ENCODE data around the gene RASL10A.

RASL10A gene

GRCh38 chr22:29298641-29299040 is 16.9 kb downstream of the RASL10A start:
- Histone ChIP-seq H3K36me3 (ENCODE audit: insufficient read depth, low read depth, low read length) (peaks cover 74% of the 10 kb centered on the region), H3K4me3 (ENCODE audit: low read length) (no peak overlapping the region), H3K27ac (ENCODE audit: low read length) (no peak overlapping the region), H3K27me3 (ENCODE audit: insufficient read depth, low read length) (no peaks in the 10 kb centered on the region), H3K4me1 (ENCODE audit: insufficient read depth, low read length) (no peaks in the 10 kb centered on the region), H3K9ac (ENCODE audit: low read depth, low read length) (no peak overlapping the region), H3K9me3 (ENCODE audit: insufficient read depth, low read depth, low read length) (no peaks in the 10 kb centered on the region)

GRCh38 chr22:29292379-29292778 is 23.1 kb downstream of the RASL10A start:
- Histone ChIP-seq H3K4me1 (ENCODE audit: insufficient read depth, low read length) (no peaks in the 10 kb centered on the region), H3K9ac (ENCODE audit: low read depth, low read length) (no peak overlapping the region)

GRCh38 chr22:29291215-29291614 is 24.3 kb downstream of the RASL10A start:
- Histone ChIP-seq H3K4me1 (ENCODE audit: insufficient read depth, low read length) (no peaks in the 10 kb centered on the region), H3K4me3 (ENCODE audit: low read length) (no peak overlapping the region), H3K36me3 (ENCODE audit: insufficient read depth, low read depth, low read length) (peaks cover 100% of the 10 kb centered on the region), H3K27me3 (ENCODE audit: insufficient read depth, low read length) (no peaks in the 10 kb centered on the region), H3K9me3 (ENCODE audit: insufficient read depth, low read depth, low read length) (no peaks in the 10 kb centered on the region), H3K27ac (ENCODE audit: low read length) (no peak overlapping the region), H3K9ac (ENCODE audit: low read depth, low read length) (no peak overlapping the region)

More at GRCh38 chr22:29292379-29292778, 23.1 kb downstream of the RASL10A start:
- H3K4me3 ChIP-seq (ENCODE audit: low read length): no peak overlapping the region
- no peaks in the 10 kb centered on the region for H3K27me3 ChIP-seq (ENCODE audit: insufficient read depth, low read length)
- H3K9me3 ChIP-seq (ENCODE audit: insufficient read depth, low read depth, low read length): no peaks in the 10 kb centered on the region
- H3K27ac ChIP-seq (ENCODE audit: low read length): no peak overlapping the region
- H3K36me3 ChIP-seq (ENCODE audit: insufficient read depth, low read depth, low read length): peaks cover 100% of the 10 kb centered on the region

- no peak overlapping the region for H3K27ac ChIP-seq (ENCODE audit: low read length)
These were observed 25.4 kb downstream of the RASL10A start for GRCh38 chr22:29290061-29290460.

GRCh38 chr22:29288837-29289236 is 26.7 kb downstream of the RASL10A start:
- Histone ChIP-seq H3K27ac (ENCODE audit: low read length) (no peak overlapping the region), H3K4me1 (ENCODE audit: insufficient read depth, low read length) (no peaks in the 10 kb centered on the region), H3K36me3 (ENCODE audit: insufficient read depth, low read depth, low read length) (peaks cover 100% of the 10 kb centered on the region), H3K9me3 (ENCODE audit: insufficient read depth, low read depth, low read length) (no peaks in the 10 kb centered on the region), H3K27me3 (ENCODE audit: insufficient read depth, low read length) (no peaks in the 10 kb centered on the region), H3K9ac (ENCODE audit: low read depth, low read length) (no peak overlapping the region), H3K4me3 (ENCODE audit: low read length) (no peak overlapping the region)

More at GRCh38 chr22:29290061-29290460, 25.4 kb downstream of the RASL10A start:
- Histone ChIP-seq H3K4me1 (ENCODE audit: insufficient read depth, low read length) (no peaks in the 10 kb centered on the region), H3K27me3 (ENCODE audit: insufficient read depth, low read length) (no peaks in the 10 kb centered on the region), H3K4me3 (ENCODE audit: low read length) (no peak overlapping the region), H3K9ac (ENCODE audit: low read depth, low read length) (no peak overlapping the region), H3K36me3 (ENCODE audit: insufficient read depth, low read depth, low read length) (peaks cover 100% of the 10 kb centered on the region), H3K9me3 (ENCODE audit: insufficient read depth, low read depth, low read length) (no peaks in the 10 kb centered on the region)

- no peak overlapping the region for H3K9ac ChIP-seq (ENCODE audit: low read depth, low read length)
- H3K27ac ChIP-seq (ENCODE audit: low read length): no peak overlapping the region
- no peaks in the 10 kb centered on the region for H3K4me1 ChIP-seq (ENCODE audit: insufficient read depth, low read length)
- H3K4me3 ChIP-seq (ENCODE audit: low read length): no peak overlapping the region
- H3K27me3 ChIP-seq (ENCODE audit: insufficient read depth, low read length): no peaks in the 10 kb centered on the region
- H3K36me3 ChIP-seq (ENCODE audit: insufficient read depth, low read depth, low read length): peaks cover 97% of the 10 kb centered on the region
- no peaks in the 10 kb centered on the region for H3K9me3 ChIP-seq (ENCODE audit: insufficient read depth, low read depth, low read length)
These were observed 31.3 kb downstream of the RASL10A start for GRCh38 chr22:29284196-29284595.

- Histone ChIP-seq H3K9ac (ENCODE audit: low read depth, low read length) (no peak overlapping the region), H3K27me3 (ENCODE audit: insufficient read depth, low read length) (no peaks in the 10 kb centered on the region), H3K4me1 (ENCODE audit: insufficient read depth, low read length) (no peaks in the 10 kb centered on the region; the same call in 1 of the 2 replicates), H3K4me3 (ENCODE audit: low read length) (no peak overlapping the region), H3K36me3 (ENCODE audit: insufficient read depth, low read depth, low read length) (peaks cover 97% of the 10 kb centered on the region), H3K27ac (ENCODE audit: low read length) (no peak overlapping the region), H3K9me3 (ENCODE audit: insufficient read depth, low read depth, low read length) (no peaks in the 10 kb centered on the region)
These were observed 37.6 kb downstream of the RASL10A start for GRCh38 chr22:29277927-29278326.

GRCh38 chr22:29275819-29276565 is 39.5 kb downstream of the RASL10A start:
- Histone ChIP-seq H3K4me3 (ENCODE audit: low read length) (no peak overlapping the region), H3K36me3 (ENCODE audit: insufficient read depth, low read depth, low read length) (peaks cover 97% of the 10 kb centered on the region), H3K27me3 (ENCODE audit: insufficient read depth, low read length) (no peaks in the 10 kb centered on the region), H3K9ac (ENCODE audit: low read depth, low read length) (no peak overlapping the region), H3K27ac (ENCODE audit: low read length) (no peak overlapping the region), H3K9me3 (ENCODE audit: insufficient read depth, low read depth, low read length) (no peaks in the 10 kb centered on the region), H3K4me1 (ENCODE audit: insufficient read depth, low read length) (peaks cover 14% of the 10 kb centered on the region)

GRCh38 chr22:29275167-29275566 is 40.3 kb downstream of the RASL10A start:
- H3K4me1 ChIP-seq (ENCODE audit: insufficient read depth, low read length): peaks cover 23% of the 10 kb centered on the region
- no peaks in the 10 kb centered on the region for H3K27me3 ChIP-seq (ENCODE audit: insufficient read depth, low read length)
- H3K9ac ChIP-seq (ENCODE audit: low read depth, low read length): no peak overlapping the region
- H3K27ac ChIP-seq (ENCODE audit: low read length): no peak overlapping the region
- no peak overlapping the region for H3K4me3 ChIP-seq (ENCODE audit: low read length)
- H3K36me3 ChIP-seq (ENCODE audit: insufficient read depth, low read depth, low read length): peaks cover 100% of the 10 kb centered on the region
- H3K9me3 ChIP-seq (ENCODE audit: insufficient read depth, low read depth, low read length): no peaks in the 10 kb centered on the region

GRCh38 chr22:29272624-29273023 is 42.9 kb downstream of the RASL10A start:
- Histone ChIP-seq H3K27ac (ENCODE audit: low read length) (no peak overlapping the region), H3K4me1 (ENCODE audit: insufficient read depth, low read length) (peaks cover 27% of the 10 kb centered on the region), H3K27me3 (ENCODE audit: insufficient read depth, low read length) (no peaks in the 10 kb centered on the region), H3K36me3 (ENCODE audit: insufficient read depth, low read depth, low read length) (peaks cover 87% of the 10 kb centered on the region), H3K9ac (ENCODE audit: low read depth, low read length) (no peak overlapping the region), H3K9me3 (ENCODE audit: insufficient read depth, low read depth, low read length) (no peaks in the 10 kb centered on the region), H3K4me3 (ENCODE audit: low read length) (no peak overlapping the region)

GRCh38 chr22:29270475-29271271 is 44.8 kb downstream of the RASL10A start:
- no peaks in the 10 kb centered on the region for H3K9me3 ChIP-seq (ENCODE audit: insufficient read depth, low read depth, low read length)
- no peak overlapping the region for H3K27ac ChIP-seq (ENCODE audit: low read length)
- H3K4me3 ChIP-seq (ENCODE audit: low read length): peak overlapping the region; percentile 98
- peaks cover 74% of the 10 kb centered on the region for H3K36me3 ChIP-seq (ENCODE audit: insufficient read depth, low read depth, low read length)
- peaks cover 36% of the 10 kb centered on the region for H3K4me1 ChIP-seq (ENCODE audit: insufficient read depth, low read length)
- no peaks in the 10 kb centered on the region for H3K27me3 ChIP-seq (ENCODE audit: insufficient read depth, low read length)
- peak overlapping the region; percentile 100; the same call in 1 of the 2 replicates for H3K9ac ChIP-seq (ENCODE audit: low read depth, low read length)
